Left lung (tissue), 10 donors: Measurements from ENCODE around the gene DCTPP1. TPM values are rescaled to one million over a fixed set of nuclear protein-coding genes. Genes with fewer than 3 reads are reported as not detected.

ENCODE experiments used
- ATAC-seq: fragments of 200-7000 bp; cut with Tn5 transposase; one replicate; pipeline ENCODE4 v1.9.1; 2020; ENCODE audit warnings: moderate library complexity
- DNase-seq, 4 donors: peaks; one replicate each; pipeline ENCODE4 v3.0.0-alpha.2; 2013 to 2020
- H3K27ac ChIP-seq, 2 donors: fragments of 200-600 bp; sonication (generic) in 1 of 2; one replicate each; pipeline versions ENCODE4 v1.5.0 to v1.8.0; 2020 to 2021
- H3K27me3 ChIP-seq, 2 donors: fragments of 200-600 bp; sonication (generic) in 1 of 2; one replicate each; pipeline versions ENCODE4 v1.5.0 to v1.8.0; 2020 to 2021
- H3K36me3 ChIP-seq, 2 donors: fragments of 200-600 bp; sonication (generic) in 1 of 2; one replicate each; pipeline versions ENCODE4 v1.5.0 to v1.8.0; 2020 to 2021
- H3K4me1 ChIP-seq, 2 donors: fragments of 200-600 bp; one replicate each; pipeline ENCODE4 v1.8.0; 2021
- H3K4me3 ChIP-seq, 2 donors: fragments of 200-600 bp; sonication (generic) in 1 of 2; one replicate each; pipeline versions ENCODE4 v1.5.0 to v1.8.0; 2020 to 2021; ENCODE audit warnings: mild to moderate bottlenecking in 1 of 2
- H3K9me3 ChIP-seq, 2 donors: fragments of 200-600 bp; sonication (generic) in 1 of 2; one replicate each; pipeline versions ENCODE4 v1.5.0 to v1.8.0; 2020 to 2021
- CTCF ChIP-seq, 2 donors: fragments of 200-600 bp; sonication (generic) in 1 of 2; IDR thresholded peaks; one replicate each; pipeline versions ENCODE4 v1.5.0 to v1.8.0; 2021; ENCODE audit warnings: antibody characterized with exemption in 2 of 2
- intact Hi-C, 2 donors: fragments of 100-400 bp; cut with DNase I; formaldehyde crosslinking; loops; one replicate each; pipeline versions ENCODE4 v1.11.2 to v1.14.2; 2022
- polyA plus RNA-seq, 6 donors: library from polyadenylated mRNA; unstranded; fragments of 120-200 nt; gene quantifications; one replicate each; pipeline ENCODE4 v1.2.1, GENCODE V29; 2013; ENCODE audit not compliant: insufficient read length in 6 of 6
- total RNA-seq, 2 donors: library from RNA; stranded (reverse); fragmentation: NEBNext Ultra II Directional; extraction: Animal tissue kit (Norgen Biotek cat#: 25700); gene quantifications; one replicate each; pipeline ENCODE4 v1.2.1, GENCODE V29; 2021
- donor health status: DM: no; HTN: yes; CAD: no.
- donor health status: DM: no; HTN: no; CAD: no.

DCTPP1 gene
- total and polyA plus RNA-seq, 8 donors: 26.2 to 49.3 (median 37.0) TPM

DNA sequence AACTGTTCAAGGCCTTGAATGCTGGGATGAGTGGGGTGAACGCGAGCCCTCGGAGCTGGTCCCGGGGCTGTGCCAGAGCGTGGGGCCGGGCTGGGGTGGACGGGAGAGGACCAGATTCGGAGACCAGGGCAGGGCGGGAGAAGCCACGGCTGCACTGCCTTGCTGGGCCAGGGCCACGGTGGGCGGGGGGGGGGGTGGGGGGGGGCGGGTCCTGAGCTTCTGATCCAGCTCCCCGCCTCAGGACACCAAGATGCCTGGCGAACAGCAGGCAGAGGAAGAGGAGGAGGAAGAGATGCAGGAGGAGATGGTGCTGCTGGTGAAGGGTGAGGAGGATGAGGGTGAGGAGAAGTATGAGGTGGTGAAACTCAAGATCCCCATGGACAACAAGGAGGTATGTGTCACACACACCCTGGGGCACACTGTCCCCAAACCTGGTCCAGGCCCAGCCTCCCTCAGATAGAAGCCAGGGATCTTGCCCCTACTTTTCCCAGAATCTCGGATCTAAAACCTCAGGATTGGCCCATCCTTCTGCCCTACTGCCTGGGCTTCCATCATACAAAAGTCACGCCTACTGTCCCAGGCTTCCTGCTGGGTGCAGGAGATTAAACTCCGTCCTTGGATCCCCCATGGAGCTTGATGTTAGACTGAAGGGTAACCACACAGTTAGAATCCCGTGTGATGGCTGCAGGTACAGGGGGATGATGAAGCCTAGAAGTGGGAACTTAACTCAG, 21.9 kb downstream of the DCTPP1 start:
- H3K36me3 ChIP-seq: peaks cover 0 to 7% of the 10 kb centered on the region in 2 donors
- TF ChIP-seq CTCF (IDR thresholded peaks at IDR 0.05): no peak
- peak overlapping the region; percentile 60 to 95 for H3K4me3 ChIP-seq
- ATAC-seq (peak; percentile 12), DNase-seq (peak in 1 of 4 donors; percentile 21)
- H3K4me1 ChIP-seq: peaks cover 15 to 31% of the 10 kb centered on the region in 2 donors
- no peaks in the 10 kb centered on the region for H3K27me3 ChIP-seq
- H3K9me3 ChIP-seq: no peaks in the 10 kb centered on the region
- peak overlapping the region; percentile 76 to 80 for H3K27ac ChIP-seq
- intact Hi-C loops: no loop called here

DNA sequence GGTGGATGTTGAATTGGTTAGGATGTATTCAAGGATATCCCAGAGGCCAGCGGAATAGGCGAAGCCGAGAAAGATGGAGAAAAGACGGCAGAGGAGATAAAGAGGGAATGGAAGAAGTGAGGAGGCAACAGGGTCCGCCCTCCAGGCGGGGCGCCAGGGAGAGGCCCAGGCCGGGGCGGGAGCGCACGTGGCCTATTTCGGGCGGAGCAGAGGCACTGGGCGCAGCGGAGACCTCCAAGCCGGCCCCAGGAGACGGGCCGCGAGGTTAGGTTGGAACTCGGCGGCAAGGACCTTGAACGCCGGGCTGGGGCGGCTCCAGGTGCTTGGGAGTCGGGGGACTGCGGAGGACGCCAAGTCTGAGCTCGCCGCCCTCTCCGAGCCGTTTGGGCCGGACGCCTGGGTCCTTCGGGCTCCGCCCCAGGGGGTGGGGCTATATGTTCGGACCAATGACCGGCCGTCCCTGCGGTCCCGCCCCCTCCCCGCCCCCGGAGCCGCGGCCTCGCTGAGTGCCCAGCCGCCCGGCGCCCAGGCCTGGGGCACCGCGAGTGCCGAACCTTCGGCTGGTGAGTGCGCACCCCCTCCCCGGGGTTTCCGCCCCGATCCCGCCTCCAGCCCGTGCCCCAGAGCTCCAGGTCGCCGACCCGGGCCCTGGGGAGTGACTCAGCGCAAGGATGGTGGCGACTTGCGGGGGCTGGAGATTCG, 22.6 kb downstream of the DCTPP1 start, which contains the start of gene ZNF771:
Gene ZNF771, plus strand, starts transcription at position 505 of the 702 bp plus-strand sequence. CDS start 448 bp downstream, outside the sequence.
- H3K4me3 ChIP-seq: peak within 1 kb of the TSS; percentile 60 to 95
- H3K27ac ChIP-seq: peak within 1 kb of the TSS; percentile 76 to 80
- DNase-seq (peak; percentile 91 to 97 (median 92)), ATAC-seq (peak; percentile 98)
- no peak for TF ChIP-seq CTCF (IDR thresholded peaks at IDR 0.05)
- H3K27me3 ChIP-seq: no peaks in the 10 kb centered on the region
- H3K4me1 ChIP-seq: peaks cover 15 to 31% of the 10 kb centered on the region in 2 donors
- H3K9me3 ChIP-seq: no peaks in the 10 kb centered on the region
- peaks cover 0 to under 1% of the 10 kb centered on the region in 2 donors for H3K36me3 ChIP-seq
- intact Hi-C loops: no loop called here

- intact Hi-C loops: no loop called here
These were observed 23.1 kb downstream of the DCTPP1 start for GRCh38 chr16:30406795-30407101.

GRCh38 chr16:30401768-30402425, 27.9 kb downstream of the DCTPP1 start:
- Histone ChIP-seq H3K4me1 (peaks cover 0 to 37% of the 10 kb centered on the region in 2 donors), H3K36me3 (peaks cover 0 to 17% of the 10 kb centered on the region in 2 donors), H3K27me3 (no peaks in the 10 kb centered on the region), H3K4me3 (no peak overlapping the region), H3K9me3 (no peaks in the 10 kb centered on the region), H3K27ac (no peak overlapping the region)
- DNase-seq (no peak), ATAC-seq (peak; percentile 18)
- intact Hi-C loops: no loop called here
- no peak for TF ChIP-seq CTCF (IDR thresholded peaks at IDR 0.05)

More at GRCh38 chr16:30406795-30407101, 23.1 kb downstream of the DCTPP1 start:
- ATAC-seq: no peak
- Histone ChIP-seq H3K36me3 (no peaks in the 10 kb centered on the region), H3K27ac (peak overlapping the region; percentile 76 to 80), H3K4me1 (peaks cover 15 to 31% of the 10 kb centered on the region in 2 donors), H3K4me3 (peak overlapping the region; percentile 60 to 95), H3K27me3 (no peaks in the 10 kb centered on the region), H3K9me3 (no peaks in the 10 kb centered on the region)
- DNase-seq: no peak
- no peak for TF ChIP-seq CTCF (IDR thresholded peaks at IDR 0.05)
